ENCODE measurements around the gene MARCKSL1.
"Not testable (repeated sequence)": the region's sequence is repeated elsewhere in the genome, so short reads cannot be mapped to it uniquely, and the experiment has no call there.

The MARCKSL1 gene

DNA sequence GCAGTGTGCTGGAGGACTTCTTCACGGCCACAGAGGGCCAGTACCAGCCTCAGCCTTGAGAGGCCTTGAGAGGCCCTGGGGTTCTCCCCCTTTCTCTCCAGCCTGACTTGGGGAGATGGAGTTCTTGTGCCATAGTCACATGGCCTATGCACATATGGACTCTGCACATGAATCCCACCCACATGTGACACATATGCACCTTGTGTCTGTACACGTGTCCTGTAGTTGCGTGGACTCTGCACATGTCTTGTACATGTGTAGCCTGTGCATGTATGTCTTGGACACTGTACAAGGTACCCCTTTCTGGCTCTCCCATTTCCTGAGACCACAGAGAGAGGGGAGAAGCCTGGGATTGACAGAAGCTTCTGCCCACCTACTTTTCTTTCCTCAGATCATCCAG lies 50.4 kb downstream of the MARCKSL1 start:
- no peaks in the 10 kb centered on the region for H3K9me3 Mint-ChIP-seq
- H3K36me3 Mint-ChIP-seq (ENCODE audit: low read depth), result no peaks in the 10 kb centered on the region
- H3K27ac Mint-ChIP-seq, result no peak overlapping the region
- H3K4me3 Mint-ChIP-seq, result no peak overlapping the region
- H3K4me1 Mint-ChIP-seq, result no peaks in the 10 kb centered on the region
- TF ChIP-seq, protein P1, sequence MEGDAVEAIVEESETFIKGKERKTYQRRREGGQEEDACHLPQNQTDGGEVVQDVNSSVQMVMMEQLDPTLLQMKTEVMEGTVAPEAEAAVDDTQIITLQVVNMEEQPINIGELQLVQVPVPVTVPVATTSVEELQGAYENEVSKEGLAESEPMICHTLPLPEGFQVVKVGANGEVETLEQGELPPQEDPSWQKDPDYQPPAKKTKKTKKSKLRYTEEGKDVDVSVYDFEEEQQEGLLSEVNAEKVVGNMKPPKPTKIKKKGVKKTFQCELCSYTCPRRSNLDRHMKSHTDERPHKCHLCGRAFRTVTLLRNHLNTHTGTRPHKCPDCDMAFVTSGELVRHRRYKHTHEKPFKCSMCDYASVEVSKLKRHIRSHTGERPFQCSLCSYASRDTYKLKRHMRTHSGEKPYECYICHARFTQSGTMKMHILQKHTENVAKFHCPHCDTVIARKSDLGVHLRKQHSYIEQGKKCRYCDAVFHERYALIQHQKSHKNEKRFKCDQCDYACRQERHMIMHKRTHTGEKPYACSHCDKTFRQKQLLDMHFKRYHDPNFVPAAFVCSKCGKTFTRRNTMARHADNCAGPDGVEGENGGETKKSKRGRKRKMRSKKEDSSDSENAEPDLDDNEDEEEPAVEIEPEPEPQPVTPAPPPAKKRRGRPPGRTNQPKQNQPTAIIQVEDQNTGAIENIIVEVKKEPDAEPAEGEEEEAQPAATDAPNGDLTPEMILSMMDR (IDR thresholded peaks at IDR 0.05; ENCODE audit: unreplicated experiment in 3 of 3), result no peak
- no peaks in the 10 kb centered on the region for H3K27me3 Mint-ChIP-seq (ENCODE audit: low read depth)

GRCh38 chr1:32284777-32285176 lies 51.3 kb downstream of the MARCKSL1 start:
- not testable (repeated sequence) for H3K4me1 Mint-ChIP-seq; H3K27ac Mint-ChIP-seq; H3K27me3 Mint-ChIP-seq (ENCODE audit: low read depth); H3K36me3 Mint-ChIP-seq (ENCODE audit: low read depth); H3K9me3 Mint-ChIP-seq; H3K4me3 Mint-ChIP-seq

Measured in nephron (organoid).